LNCAP (cell line): Measurements from ENCODE around the gene PRKG1.

ENCODE experiments used
- CTCF ChIP-seq: fragments of 450-650 bp; IDR thresholded peaks from 2 replicates; pipeline ENCODE4 v1.5.1; 2017; ENCODE audit warnings: mild to moderate bottlenecking

The PRKG1 gene

GRCh38 chr10:51087114-51087513 is 12.8 kb downstream of the PRKG1 start:
- TF ChIP-seq CTCF = no peak

- TF ChIP-seq CTCF = no peak
Measured at GRCh38 chr10:51090190-51090589, 15.9 kb downstream of the PRKG1 start.

- TF ChIP-seq CTCF = no peak
Measured at GRCh38 chr10:51092402-51092801, 18.1 kb downstream of the PRKG1 start.

- no peak for TF ChIP-seq CTCF
Measured at GRCh38 chr10:51095444-51095843, 21.2 kb downstream of the PRKG1 start.

GRCh38 chr10:51097546-51097945 is 23.3 kb downstream of the PRKG1 start:
- TF ChIP-seq CTCF = no peak

- TF ChIP-seq CTCF = no peak
Measured at GRCh38 chr10:51100221-51100620, 25.9 kb downstream of the PRKG1 start.

GRCh38 chr10:51103554-51104217 is 29.4 kb downstream of the PRKG1 start:
- TF ChIP-seq CTCF = no peak
